GM12872 (cell line): ENCODE results near the gene EPHA7.

Experiments used
- CTCF ChIP-seq: IDR thresholded peaks from 3 replicates; pipeline ENCODE4 v1.5.1; 2011; ENCODE audit warnings: low read depth, mild to moderate bottlenecking, low read length, moderate library complexity; ENCODE audit not compliant: insufficient read depth

The EPHA7 gene

GRCh38 chr6:93369586-93370134, 49.7 kb downstream of the EPHA7 start:
- no peak for TF ChIP-seq CTCF

GRCh38 chr6:93366506-93366905, 52.9 kb downstream of the EPHA7 start:
- TF ChIP-seq CTCF = no peak

- TF ChIP-seq CTCF = no peak
Measured at GRCh38 chr6:93365445-93365844, 53.9 kb downstream of the EPHA7 start.

GRCh38 chr6:93358435-93358834, 60.9 kb downstream of the EPHA7 start:
- no peak for TF ChIP-seq CTCF

GRCh38 chr6:93352604-93353003, 66.8 kb downstream of the EPHA7 start:
- no peak for TF ChIP-seq CTCF

GRCh38 chr6:93351222-93351621, 68.1 kb downstream of the EPHA7 start:
- no peak for TF ChIP-seq CTCF

- TF ChIP-seq CTCF = no peak
Measured at GRCh38 chr6:93350774-93351173, 68.6 kb downstream of the EPHA7 start.
